GM19193 (cell line): ENCODE measurements around the gene FXYD7.

Experiments used
- POLR2A ChIP-seq: IDR thresholded peaks from 4 replicates; pipeline ENCODE4 v1.6.1; 2011; ENCODE audit not compliant: insufficient read depth, insufficient read length; ENCODE audit errors: extremely low read depth

Gene FXYD7

GRCh38 chr19:35162471-35163326 is 19.6 kb downstream of the FXYD7 start:
- no peak for TF ChIP-seq POLR2A

GRCh38 chr19:35164418-35164817 is 21.4 kb downstream of the FXYD7 start:
- no peak for TF ChIP-seq POLR2A

GRCh38 chr19:35165200-35166058 is 22.4 kb downstream of the FXYD7 start:
- no peak for TF ChIP-seq POLR2A

DNA sequence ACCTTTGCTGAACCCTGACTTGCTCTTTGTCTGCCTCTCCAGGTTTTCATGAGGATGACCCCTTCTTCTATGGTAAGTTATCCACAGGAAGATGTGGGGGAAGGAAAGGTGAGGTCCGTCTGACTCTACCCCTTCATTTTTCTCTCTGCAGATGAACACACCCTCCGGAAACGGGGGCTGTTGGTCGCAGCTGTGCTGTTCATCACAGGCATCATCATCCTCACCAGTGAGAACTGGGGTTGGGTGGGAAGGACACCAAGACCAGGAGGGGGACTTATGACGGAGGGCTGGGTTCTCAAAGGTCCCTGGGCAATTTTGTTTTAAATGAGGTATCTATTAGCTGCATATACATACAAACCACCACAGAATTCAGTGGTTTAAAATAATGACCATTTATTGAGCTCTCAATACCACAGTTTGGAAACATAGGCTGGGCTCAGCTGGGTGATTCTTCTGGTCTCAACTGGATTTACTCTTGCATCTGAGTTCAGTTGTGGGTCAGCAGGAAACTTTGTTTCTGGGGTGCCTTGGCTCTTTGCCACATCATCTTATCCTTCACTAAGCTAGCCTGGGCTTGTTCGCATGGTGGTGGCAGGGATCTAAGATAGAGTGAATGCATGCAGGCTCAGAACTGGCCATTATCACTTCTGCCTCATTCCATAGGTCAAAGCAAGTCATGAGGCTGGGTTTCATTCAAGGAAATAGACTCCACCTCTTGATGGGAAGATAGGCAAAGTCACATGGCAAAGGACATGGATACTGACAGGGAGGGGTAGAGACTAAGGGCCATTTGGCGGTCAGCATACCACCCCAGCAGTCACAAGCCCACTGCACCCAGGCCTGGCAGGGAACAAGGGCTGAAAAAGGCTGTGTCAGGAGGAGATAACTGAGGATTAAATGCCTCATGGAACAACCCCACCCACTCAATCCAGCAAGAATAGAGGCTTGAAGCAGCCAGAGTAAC is 23.3 kb downstream of the FXYD7 start:
- no peak for TF ChIP-seq POLR2A

- TF ChIP-seq POLR2A = no peak
These were observed 24.4 kb downstream of the FXYD7 start for GRCh38 chr19:35167251-35168119.

GRCh38 chr19:35168196-35168595 is 25.1 kb downstream of the FXYD7 start:
- TF ChIP-seq POLR2A = no peak

GRCh38 chr19:35169221-35169995 is 26.4 kb downstream of the FXYD7 start:
- TF ChIP-seq POLR2A = no peak

DNA sequence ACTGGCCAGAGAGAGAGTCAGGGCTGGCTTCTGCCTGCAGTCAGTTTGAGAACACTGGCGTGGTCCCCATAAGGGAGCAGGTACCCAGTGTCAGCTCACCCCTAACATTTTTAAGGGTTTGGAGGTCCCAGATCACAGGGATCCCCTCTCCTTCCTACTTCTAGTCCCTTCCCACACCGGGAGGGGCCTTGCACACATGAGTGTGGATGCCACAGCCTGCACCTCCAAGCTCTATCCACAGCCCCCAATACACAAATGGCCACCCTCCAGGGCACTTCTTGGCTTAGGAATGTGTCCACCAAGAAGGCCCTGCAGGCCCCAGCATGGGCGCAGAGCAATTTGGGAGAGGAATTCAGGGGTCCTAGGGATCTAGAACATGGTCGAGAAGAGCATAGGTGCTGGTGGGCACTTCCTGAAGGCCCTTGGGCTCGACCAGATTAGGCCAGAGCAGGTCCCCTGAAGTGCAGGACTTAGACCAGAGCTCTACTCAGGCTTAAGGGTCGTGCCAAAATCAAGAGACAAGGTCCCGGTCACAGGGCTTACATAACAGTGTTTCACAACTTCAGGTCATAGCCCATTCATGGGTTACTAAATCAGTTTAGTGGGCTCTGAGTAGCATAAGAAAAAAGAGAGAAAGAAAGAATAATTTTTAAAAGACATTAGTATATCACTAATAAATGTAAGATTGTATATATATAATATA is 27.5 kb downstream of the FXYD7 start:
- no peak for TF ChIP-seq POLR2A

GRCh38 chr19:35171730-35172129 is 28.7 kb downstream of the FXYD7 start:
- no peak for TF ChIP-seq POLR2A

GRCh38 chr19:35174226-35174625 is 31.2 kb downstream of the FXYD7 start:
- TF ChIP-seq POLR2A = no peak

DNA sequence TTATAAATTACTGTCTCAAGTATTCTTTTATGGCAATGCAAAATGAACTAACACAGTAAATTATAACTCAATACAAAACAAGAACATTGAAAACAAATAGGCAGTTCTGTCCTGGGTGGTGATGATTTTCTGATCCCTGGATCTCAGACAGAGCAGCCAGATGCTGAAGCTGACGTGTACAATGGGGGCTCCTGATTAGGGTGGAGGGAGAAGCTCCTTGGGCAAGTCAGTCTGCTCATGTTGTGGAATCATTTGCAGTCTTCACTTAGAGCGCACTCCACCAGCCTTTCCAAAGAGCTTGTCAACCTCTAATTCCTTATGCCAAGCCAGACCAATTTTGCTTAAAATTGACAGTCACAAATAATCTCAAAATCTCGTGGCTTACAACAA is 33.1 kb downstream of the FXYD7 start:
- TF ChIP-seq POLR2A = no peak
